ENCODE results near the gene PIAS2. TPM values are rescaled to one million over a fixed set of nuclear protein-coding genes. Genes with fewer than 3 reads are reported as not detected.

Gene PIAS2
- total and polyA plus RNA-seq, 9 of the 15 experiments (the other 6 are each of a cell fraction or from before 2014, with no cell fraction given), result 2.9 to 23.9 (median 12.0) TPM

GRCh38 chr18:46771141-46771540 lies 146.2 kb downstream of the PIAS2 start:
- intact Hi-C loops (cut with micrococcal nuclease), result no loop called here
- CTCF ChIA-PET (ENCODE audit: low intra/inter-chr PET ratio), result no interaction called here
- in situ Hi-C loops (cut with MboI), result no loop called here
- BruUV-seq (replicated peaks), result no TSS peak
- Histone ChIP-seq H2AFZ (ENCODE audit: low read depth, low read length) (no peak overlapping the region), H3K27me3 (ENCODE audit: control insufficient read depth in 2 of 2, insufficient read depth in 2 of 2, low read length in 2 of 2) (no peaks in the 10 kb centered on the region; a peak in 1 of 5 replicates), H3K9me1 (ENCODE audit: control insufficient read depth, insufficient read depth, low read length) (no peaks in the 10 kb centered on the region), H3K27ac (ENCODE audit: extremely low read depth, low read depth, low read length) (no peak overlapping the region), H3K4me2 (ENCODE audit: insufficient read depth, low read length) (no peak overlapping the region), H3K4me1 (replicated peaks in 1 of 2; ENCODE audit: control insufficient read depth in 2 of 2, insufficient read depth in 2 of 2, low read length in 2 of 2) (no peaks in the 10 kb centered on the region; a peak in 3 of 5 replicates), H3K4me3 (no peak overlapping the region), H3K9me3 (replicated peaks; ENCODE audit: control insufficient read depth, insufficient read depth, low read depth, low read length) (no peaks in the 10 kb centered on the region), H3K36me3 (ENCODE audit: control insufficient read depth, insufficient read depth, low read length) (no peaks in the 10 kb centered on the region), H4K20me1 (replicated peaks; ENCODE audit: control insufficient read depth, insufficient read depth, low read length) (no peaks in the 10 kb centered on the region; the same call in 1 of the 2 replicates), H3K79me2 (ENCODE audit: control insufficient read depth, insufficient read depth, low read length) (no peaks in the 10 kb centered on the region), H3K9ac (ENCODE audit: insufficient read depth in 1 of 2, low read depth in 2 of 2, low read length in 2 of 2) (no peak overlapping the region)
- DNase-seq (ENCODE audit: extremely low read depth in 1 of 4, low spot score in 3 of 4) (no peak), FAIRE-seq (no peak), ATAC-seq (no peak)
- 8% methylated on average over 3 of the region's 3 CpGs for WGBS (ENCODE audit: insufficient coverage, low coverage, missing lambda C conversion rate)
- POLR2A ChIA-PET, result no interaction called here
- TF ChIP-seq ZNF639 (CRISPR knock-in tag; conservative IDR thresholded peaks at IDR 0.05 in 1 of 2, IDR thresholded peaks at IDR 0.05 in 1 of 2) (no peak), ZNF316 (IDR thresholded peaks at IDR 0.05) (no peak), ZKSCAN3 (CRISPR knock-in tag; IDR thresholded peaks at IDR 0.05) (no peak), HIVEP1 (CRISPR knock-in tag; IDR thresholded peaks at IDR 0.05) (no peak), MTA1 (IDR thresholded peaks at IDR 0.05; ENCODE audit: borderline replicate concordance) (no peak), ZBTB34 (CRISPR knock-in tag; IDR thresholded peaks at IDR 0.05) (no peak), ZNF76 (CRISPR knock-in tag; IDR thresholded peaks at IDR 0.05; ENCODE audit: borderline replicate concordance) (no peak), FIP1L1 (IDR thresholded peaks at IDR 0.05; ENCODE audit: low read depth, low read length, poor library complexity, severe bottlenecking) (no peak), ZNF695 (CRISPR knock-in tag; IDR thresholded peaks at IDR 0.05) (no peak), KLF1 (tag; IDR thresholded peaks at IDR 0.05) (no peak), HDGF (IDR thresholded peaks at IDR 0.05) (no peak)
